SHP77 (cell line): Measurements from ENCODE around the gene GGN.
"Not testable (repeated sequence)": the region's sequence is repeated elsewhere in the genome, so short reads cannot be mapped to it uniquely, and the experiment has no call there.

Experiments
- DNase-seq, 2 experiments: peaks; one replicate each; lab custom pipeline; 2025; lab: John Stamatoyannopoulos, UW

GGN gene

GRCh38 chr19:38362076-38362945 lies 25.5 kb downstream of the GGN start:
- peak; percentile 83 for DNase-seq

DNA sequence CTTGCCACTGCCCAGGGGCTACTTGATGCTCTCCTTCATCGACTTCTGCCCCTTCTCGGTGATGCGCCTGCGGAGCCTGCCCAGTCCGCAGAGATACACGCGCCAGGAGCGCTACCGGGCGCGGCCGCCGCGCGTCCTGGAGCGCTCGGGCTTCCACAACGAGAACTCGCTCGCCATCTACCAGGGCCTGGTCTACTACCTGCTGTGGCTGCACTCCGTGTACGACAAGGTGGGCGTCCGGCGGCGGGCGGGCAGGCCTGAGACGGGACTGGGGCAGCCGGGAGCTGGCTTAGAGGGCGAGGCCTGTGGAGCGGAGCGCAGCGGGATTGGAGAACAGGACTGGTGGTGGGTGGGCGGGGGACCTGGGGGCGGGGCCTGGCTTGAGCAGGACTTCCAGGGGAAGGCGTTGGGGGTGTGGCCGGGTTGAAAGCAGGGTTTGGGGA lies 26.2 kb downstream of the GGN start:
- peak; percentile 80 to 93 for DNase-seq

GRCh38 chr19:38360839-38361631 lies 26.8 kb downstream of the GGN start:
- DNase-seq, result no peak

DNA sequence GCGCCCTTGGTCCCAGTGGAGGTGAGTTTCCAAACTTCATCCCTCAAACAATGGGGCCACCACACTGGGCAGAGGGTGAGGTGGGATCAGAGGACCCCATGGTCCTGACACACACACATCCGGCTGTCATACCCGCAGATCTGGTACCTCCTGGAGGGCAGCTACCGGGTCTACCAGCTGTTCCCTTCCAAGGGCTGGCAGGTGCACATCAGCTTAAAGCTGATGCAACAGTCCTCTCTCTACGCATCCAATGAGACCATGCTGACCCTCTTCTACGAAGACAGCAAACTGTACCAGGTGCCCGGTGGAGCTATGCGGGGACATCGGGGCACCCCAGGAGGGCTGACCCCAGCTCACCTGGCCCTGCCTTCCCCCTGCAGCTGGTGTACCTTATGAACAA lies 27.5 kb downstream of the GGN start:
- peak; percentile 51 to 71 for DNase-seq

DNA sequence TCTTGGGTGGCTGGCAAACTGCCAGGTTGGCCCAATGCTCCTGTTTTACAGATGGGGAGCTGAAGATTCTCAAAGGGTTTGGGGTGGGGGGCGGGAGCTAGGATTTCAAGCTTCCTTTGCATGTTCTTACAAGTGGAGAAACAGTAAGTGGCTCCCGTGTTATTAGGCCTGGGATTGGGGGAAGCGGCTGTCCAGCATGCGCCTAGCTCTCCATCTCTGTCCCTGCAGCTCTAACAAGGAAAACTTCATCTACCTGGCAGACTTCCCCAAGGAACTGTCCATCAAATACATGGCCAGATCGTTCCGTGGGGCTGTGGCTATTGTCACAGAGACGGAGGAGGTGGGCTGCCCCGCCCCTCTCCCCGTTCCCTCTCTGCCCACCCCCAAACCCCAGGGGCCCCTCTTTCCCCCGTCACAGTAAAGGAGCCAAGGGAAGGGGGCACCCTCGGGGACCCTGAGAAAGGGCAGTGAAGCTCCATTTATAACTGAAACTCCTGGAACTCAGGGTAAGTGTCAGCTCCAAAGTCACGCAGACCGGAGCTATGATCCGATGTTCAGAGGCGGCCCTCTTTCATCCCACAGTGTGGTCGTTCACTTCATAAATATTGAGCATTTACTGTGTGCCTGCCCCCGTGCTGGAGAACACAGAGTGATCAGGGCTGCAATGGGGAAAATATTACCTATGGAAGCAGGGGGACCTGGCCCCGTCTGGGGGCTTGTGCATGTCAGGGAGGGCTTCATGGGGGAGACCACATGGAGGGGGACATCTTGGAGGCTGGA lies 28.4 kb downstream of the GGN start:
- no peak for DNase-seq

GRCh38 chr19:38358071-38358470 lies 29.8 kb downstream of the GGN start:
- DNase-seq, result no peak

GRCh38 chr19:38355728-38356725 lies 31.8 kb downstream of the GGN start:
- DNase-seq, result no peak

GRCh38 chr19:38352611-38353010 lies 35.2 kb downstream of the GGN start:
- no peak for DNase-seq

DNA sequence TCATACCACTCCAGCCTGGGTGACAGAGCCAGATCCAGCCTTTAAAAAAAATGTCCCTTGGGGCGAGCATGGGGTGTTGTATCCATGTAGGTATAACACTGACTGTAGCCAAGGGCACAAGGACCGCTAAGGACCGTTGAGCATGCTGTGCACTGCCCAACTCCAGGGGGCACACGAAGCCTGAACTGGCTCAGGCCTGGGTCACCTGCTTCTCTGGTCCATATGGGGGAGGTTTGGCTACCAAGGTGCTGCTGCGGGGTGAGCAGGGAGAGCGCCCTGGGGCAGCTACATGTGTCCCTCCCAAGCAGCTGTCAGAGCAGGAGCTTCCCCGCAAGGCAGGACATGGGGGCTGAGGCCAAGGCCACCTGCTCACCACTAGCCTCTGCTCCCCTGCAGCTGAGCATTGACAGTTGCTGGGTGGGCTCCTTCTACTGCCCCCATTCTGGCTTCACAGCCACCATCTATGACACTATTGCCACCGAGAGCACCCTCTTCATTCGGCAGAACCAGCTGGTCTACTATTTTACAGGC lies 35.9 kb downstream of the GGN start:
- DNase-seq, result no peak

- no peak for DNase-seq
Measured at GRCh38 chr19:38350883-38351282, 37.0 kb downstream of the GGN start.

DNA sequence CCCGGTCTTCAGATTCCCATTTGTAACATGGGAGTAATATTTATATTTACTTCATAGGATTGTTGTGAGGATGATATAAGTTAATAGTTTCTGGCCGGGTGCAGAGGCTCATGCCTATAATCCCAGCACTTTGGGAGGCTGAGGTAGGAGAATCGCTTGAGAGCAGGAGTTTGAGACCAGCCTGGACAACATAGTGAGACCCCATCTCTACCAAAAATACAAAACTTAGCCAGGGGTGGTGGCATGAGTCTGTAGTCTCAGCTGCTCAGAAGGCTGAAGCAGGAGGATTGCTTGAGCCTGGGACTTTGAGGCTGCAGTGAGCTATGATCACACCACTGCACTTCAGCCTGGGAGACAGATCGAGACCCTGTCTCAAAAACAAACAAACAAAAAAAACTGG lies 41.0 kb downstream of the GGN start:
- DNase-seq, result no peak

GRCh38 chr19:38340927-38341326 lies 46.9 kb downstream of the GGN start:
- no peak for DNase-seq

- not testable (repeated sequence) for DNase-seq
Measured at GRCh38 chr19:38339011-38339410, 48.8 kb downstream of the GGN start.

DNA sequence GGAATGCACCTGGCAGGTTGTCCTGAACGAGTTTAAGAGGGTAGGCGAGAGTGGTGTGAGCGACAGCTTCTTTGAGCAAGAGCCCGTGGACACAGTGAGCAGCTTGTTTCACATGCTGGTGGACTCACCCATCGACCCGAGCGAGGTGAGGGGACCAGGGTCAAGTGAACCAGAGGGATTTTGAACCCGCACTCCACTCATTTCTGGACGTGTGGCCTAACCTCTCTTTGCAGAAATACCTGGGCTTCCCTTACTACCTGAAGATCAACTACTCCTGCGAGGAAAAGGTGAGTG lies 50.5 kb downstream of the GGN start:
- no peak for DNase-seq

- peak; percentile 90 to 91 for DNase-seq
Measured at GRCh38 chr19:38336638-38337359, 51.0 kb downstream of the GGN start.

DNA sequence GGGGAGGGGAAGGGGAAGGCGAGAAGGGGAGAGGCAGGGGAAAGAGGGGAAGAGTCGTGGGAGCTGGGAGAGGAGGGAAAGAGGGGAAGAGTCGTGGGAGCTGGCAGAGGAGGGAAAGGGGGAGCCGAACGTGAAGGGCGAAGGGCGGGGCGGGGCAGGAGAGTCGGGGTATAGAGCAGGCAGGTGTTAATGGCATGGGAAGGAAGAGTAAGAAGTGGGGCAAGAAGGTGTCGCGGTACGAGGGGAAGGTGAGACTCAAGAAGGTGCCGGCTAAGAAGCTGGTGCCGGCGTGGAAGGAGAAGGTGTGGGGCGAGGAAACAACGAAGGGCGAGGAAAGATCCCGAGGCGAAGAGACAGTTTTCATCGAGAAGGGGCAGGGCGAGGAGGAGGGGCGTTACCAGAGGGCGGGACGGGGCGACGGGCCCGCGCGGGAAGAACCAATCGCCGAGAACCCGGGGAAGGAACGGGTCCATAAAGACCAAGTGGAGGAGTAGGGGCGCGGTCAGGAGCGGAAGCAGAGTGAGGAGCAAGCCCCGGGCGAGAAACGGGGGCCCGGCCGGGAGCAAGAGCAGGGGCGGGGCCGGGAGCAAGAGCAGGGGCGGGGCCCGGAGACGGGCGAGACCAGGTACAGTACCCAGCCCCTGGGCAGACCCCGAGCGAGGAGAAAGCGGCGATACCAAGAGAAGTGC lies 51.7 kb downstream of the GGN start:
- DNase-seq, result peak; percentile 95 to 99
